HFF-Myc (cell line): ENCODE results near the gene BRF1.

Source experiments
- DNase-seq: peaks from one replicate; pipeline ENCODE4 v3.0.0-alpha.2; 2011; ENCODE audit warnings: low read depth; ENCODE audit errors: extremely low read depth
- H3K4me3 ChIP-seq: replicated peaks from 2 replicates; pipeline ENCODE4 v1.5.1; 2011; ENCODE audit warnings: low read depth, mild to moderate bottlenecking, control low read depth, low read length
- CTCF ChIP-seq: IDR thresholded peaks from 2 replicates; pipeline ENCODE4 v1.5.1; 2012; ENCODE audit warnings: mild to moderate bottlenecking, low read depth, low read length, control low read depth; ENCODE audit errors: missing control alignments

Gene BRF1

GRCh38 chr14:105287249-105288102 is 13.3 kb downstream of the BRF1 start:
- DNase-seq: no peak
- TF ChIP-seq CTCF: no peak
- H3K4me3 ChIP-seq: no peak overlapping the region

- no peak overlapping the region for H3K4me3 ChIP-seq
- no peak for TF ChIP-seq CTCF
- DNase-seq: no peak
Measured at GRCh38 chr14:105286759-105287144, 14.0 kb downstream of the BRF1 start.

- no peak for DNase-seq
- no peak for TF ChIP-seq CTCF
- H3K4me3 ChIP-seq: no peak overlapping the region
Measured at GRCh38 chr14:105285174-105285573, 15.6 kb downstream of the BRF1 start.

GRCh38 chr14:105283899-105284298 is 16.9 kb downstream of the BRF1 start:
- no peak for DNase-seq
- TF ChIP-seq CTCF: no peak
- no peak overlapping the region for H3K4me3 ChIP-seq

- no peak overlapping the region for H3K4me3 ChIP-seq
- no peak for DNase-seq
- no peak for TF ChIP-seq CTCF
Measured at GRCh38 chr14:105283028-105283427, 17.8 kb downstream of the BRF1 start.

- H3K4me3 ChIP-seq: no peak overlapping the region
- TF ChIP-seq CTCF: no peak
Measured at GRCh38 chr14:105282098-105282725, 18.6 kb downstream of the BRF1 start.

More at GRCh38 chr14:105282098-105282725, 18.6 kb downstream of the BRF1 start:
- no peak for DNase-seq
